Fibroblast of lung (primary cell): Measurements from ENCODE around the gene METTL8.

Source experiments
- EZH2 ChIP-seq: IDR thresholded peaks from 2 replicates; pipeline ENCODE4 v1.5.1; 2012; ENCODE audit warnings: low read length, control low read depth, mild to moderate bottlenecking; ENCODE audit errors: missing control alignments
- TF ChIP-seq, protein P1 (sequence below), 2 donors: IDR thresholded peaks in 1 of 2; conservative IDR thresholded peaks in 1 of 2; 1 replicate in 1 of 2; 2 replicates in 1 of 2; pipeline ENCODE4 v1.5.1; 2011 to 2012; ENCODE audit warnings: low read length in 2 of 2, control low read depth in 1 of 2, inconsistent platforms in 1 of 2, low read depth in 1 of 2, mild to moderate bottlenecking in 1 of 2

DNA sequence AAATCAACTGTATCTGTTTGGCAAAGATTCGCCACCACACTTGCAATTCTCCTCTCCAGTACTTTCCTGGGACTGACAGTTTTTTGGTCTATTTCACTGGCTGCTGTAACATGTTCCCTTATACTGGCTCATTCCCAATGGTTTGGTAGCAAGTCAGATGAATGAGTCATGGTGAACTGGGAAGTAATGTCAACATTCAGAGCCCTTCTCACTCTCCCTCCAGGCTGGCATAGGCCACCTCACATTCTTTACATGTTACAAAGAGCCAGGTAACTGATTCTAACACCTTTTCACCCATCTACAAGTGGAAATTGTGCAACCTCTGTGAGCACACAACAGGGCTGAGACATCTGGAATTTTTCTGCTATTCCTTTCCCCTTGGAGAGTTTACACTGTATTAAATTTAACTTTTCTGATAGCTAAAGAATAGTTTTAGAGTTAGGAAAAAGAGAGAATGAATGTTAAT is 161.8 kb downstream of the METTL8 start:
- TF ChIP-seq, protein P1, sequence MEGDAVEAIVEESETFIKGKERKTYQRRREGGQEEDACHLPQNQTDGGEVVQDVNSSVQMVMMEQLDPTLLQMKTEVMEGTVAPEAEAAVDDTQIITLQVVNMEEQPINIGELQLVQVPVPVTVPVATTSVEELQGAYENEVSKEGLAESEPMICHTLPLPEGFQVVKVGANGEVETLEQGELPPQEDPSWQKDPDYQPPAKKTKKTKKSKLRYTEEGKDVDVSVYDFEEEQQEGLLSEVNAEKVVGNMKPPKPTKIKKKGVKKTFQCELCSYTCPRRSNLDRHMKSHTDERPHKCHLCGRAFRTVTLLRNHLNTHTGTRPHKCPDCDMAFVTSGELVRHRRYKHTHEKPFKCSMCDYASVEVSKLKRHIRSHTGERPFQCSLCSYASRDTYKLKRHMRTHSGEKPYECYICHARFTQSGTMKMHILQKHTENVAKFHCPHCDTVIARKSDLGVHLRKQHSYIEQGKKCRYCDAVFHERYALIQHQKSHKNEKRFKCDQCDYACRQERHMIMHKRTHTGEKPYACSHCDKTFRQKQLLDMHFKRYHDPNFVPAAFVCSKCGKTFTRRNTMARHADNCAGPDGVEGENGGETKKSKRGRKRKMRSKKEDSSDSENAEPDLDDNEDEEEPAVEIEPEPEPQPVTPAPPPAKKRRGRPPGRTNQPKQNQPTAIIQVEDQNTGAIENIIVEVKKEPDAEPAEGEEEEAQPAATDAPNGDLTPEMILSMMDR (conservative IDR thresholded peaks at IDR 0.05 in 1 of 2, IDR thresholded peaks at IDR 0.05 in 1 of 2; ENCODE audit: low read depth in 1 of 2, low read length in 2 of 2), result no peak
- TF ChIP-seq EZH2, result no peak
